Keratinocyte (primary cell): ENCODE data around the gene GCHFR. TPM values are rescaled to one million over a fixed set of nuclear protein-coding genes. Genes with fewer than 3 reads are reported as not detected.

ENCODE experiments used
- DNase-seq: peaks from one replicate; pipeline ENCODE4 v3.0.0-alpha.2; 2011; ENCODE audit warnings: low read depth, missing footprints, low spot score
- FAIRE-seq: peaks from 2 replicates; lab custom pipeline; 2011; peaks lifted over from hg19 to GRCh38; lab: Jason Lieb, UNC
- H2AFZ ChIP-seq: 2 replicates; pipeline ENCODE4 v1.6.0; 2012; ENCODE audit warnings: low read length, control low read depth, inconsistent platforms; ENCODE audit not compliant: control insufficient read depth
- H3K27ac ChIP-seq: 2 replicates; pipeline ENCODE4 v1.5.1; 2011; ENCODE audit warnings: low read length; ENCODE audit not compliant: control insufficient read depth, insufficient read depth
- H3K27me3 ChIP-seq: 3 replicates; pipeline ENCODE4 v1.6.0; 2011; ENCODE audit warnings: low read length; ENCODE audit not compliant: control insufficient read depth, insufficient read depth; ENCODE audit errors: extremely low read depth
- H3K36me3 ChIP-seq, 2 experiments: 2 replicates in 1 of 2; 3 replicates in 1 of 2; pipeline ENCODE4 v1.5.1; 2011; ENCODE audit warnings: low read length in 2 of 2, mild to moderate bottlenecking in 1 of 2; ENCODE audit not compliant: control insufficient read depth in 2 of 2, insufficient read depth in 2 of 2; ENCODE audit errors: extremely low read depth in 1 of 2
- H3K4me1 ChIP-seq: 3 replicates; pipeline ENCODE4 v1.5.1; 2011; ENCODE audit warnings: low read length; ENCODE audit not compliant: control insufficient read depth, insufficient read depth; ENCODE audit errors: extremely low read depth
- H3K4me2 ChIP-seq: 3 replicates; pipeline ENCODE4 v1.6.0; 2011; ENCODE audit warnings: low read depth, low read length; ENCODE audit not compliant: control insufficient read depth, insufficient read depth; ENCODE audit errors: extremely low read depth
- H3K4me3 ChIP-seq, 3 experiments: fragments of 200-600 bp in 1 of 3; sonication (generic) in 1 of 3; 2 replicates in 2 of 3; 3 replicates in 1 of 3; pipeline ENCODE4 v1.5.1; 2011 to 2016; ENCODE audit warnings: low read length in 3 of 3, mild to moderate bottlenecking in 3 of 3, control low read depth in 2 of 3, inconsistent platforms in 1 of 3, low read depth in 1 of 3, mixed read lengths in 1 of 3, mixed run types in 1 of 3, moderate library complexity in 1 of 3; ENCODE audit not compliant: control insufficient read depth in 2 of 3, insufficient read depth in 2 of 3; ENCODE audit errors: extremely low read depth in 1 of 3
- H3K79me2 ChIP-seq: 2 replicates; pipeline ENCODE4 v1.6.0; 2012; ENCODE audit warnings: low read length; ENCODE audit not compliant: control insufficient read depth, insufficient read depth
- H3K9ac ChIP-seq: 3 replicates; pipeline ENCODE4 v1.6.0; 2011; ENCODE audit warnings: low read length; ENCODE audit not compliant: control insufficient read depth, insufficient read depth; ENCODE audit errors: extremely low read depth
- H3K9me1 ChIP-seq: 3 replicates; pipeline ENCODE4 v1.6.0; 2011; ENCODE audit warnings: low read length; ENCODE audit not compliant: control insufficient read depth, insufficient read depth; ENCODE audit errors: extremely low read depth
- H3K9me3 ChIP-seq: 2 replicates; pipeline ENCODE4 v1.5.1; 2012; ENCODE audit warnings: low read depth, low read length; ENCODE audit not compliant: control insufficient read depth
- H4K20me1 ChIP-seq: 3 replicates; pipeline ENCODE4 v1.6.0; 2011; ENCODE audit warnings: low read length; ENCODE audit not compliant: control insufficient read depth, insufficient read depth; ENCODE audit errors: extremely low read depth
- CTCF ChIP-seq, 3 experiments: IDR thresholded peaks in 1 of 3; conservative IDR thresholded peaks in 1 of 3; optimal IDR thresholded peaks in 1 of 3; 2 replicates in 2 of 3; 3 replicates in 1 of 3; pipeline versions ENCODE3 to v1.5.1; 2011; ENCODE audit warnings: low read length in 3 of 3, mild to moderate bottlenecking in 3 of 3, moderate library complexity in 2 of 3, control low read depth in 1 of 3, inconsistent platforms in 1 of 3; ENCODE audit not compliant: insufficient read depth in 2 of 3; ENCODE audit errors: extremely low read depth in 1 of 3
- EZH2 ChIP-seq: IDR thresholded peaks from one replicate; pipeline ENCODE4 v1.6.1; 2012; ENCODE audit warnings: inconsistent platforms, mild to moderate bottlenecking, low read length, moderate library complexity
- dilution Hi-C: fragments of 300-500 bp; cut with MboI; formaldehyde crosslinking; loops from one replicate; pipeline ENCODE4 v1.7.0; 2020; ENCODE audit warnings: low sequenced_read_pairs; ENCODE audit not compliant: extremely low pct_ligation_motif_present
- polyA plus RNA-seq, 5 experiments: library from polyadenylated mRNA; depleted of rRNA in 3 of 5; stranded (reverse) in 3 of 5; stranded (forward) in 1 of 5; unstranded in 1 of 5; fragments of >200 nt; gene quantifications; 1 replicate in 1 of 5; 2 replicates in 3 of 5; 3 replicates in 1 of 5; pipeline versions ENCODE4 v1.2.1 to v1.2.3, GENCODE V29; 2011 to 2012; ENCODE audit warnings: missing spikeins in 2 of 5, low read depth in 1 of 5, low replicate concordance in 1 of 5

The GCHFR gene
- polyA plus RNA-seq, 1 donor (not counting 4 experiments of a cell fraction or from before 2014, with no cell fraction given): 2.7 TPM

GRCh38 chr15:40743485-40743901 is 20.4 kb upstream of the GCHFR start:
- Histone ChIP-seq H3K9ac (peak overlapping the region; percentile 15), H4K20me1 (no peaks in the 10 kb centered on the region), H3K27ac (peak overlapping the region; percentile 66), H3K27me3 (no peaks in the 10 kb centered on the region), H3K9me3 (no peaks in the 10 kb centered on the region), H3K4me3 (no peak overlapping the region), H3K36me3 (peaks cover 30 to 45% of the 10 kb centered on the region in 2 experiments), H3K4me2 (peak overlapping the region; percentile 18), H3K4me1 (peaks cover 12% of the 10 kb centered on the region), H3K79me2 (no peaks in the 10 kb centered on the region), H3K9me1 (no peaks in the 10 kb centered on the region), H2AFZ (no peak overlapping the region)
- peak; percentile 17 for FAIRE-seq
- no peak for TF ChIP-seq EZH2
- no peak for TF ChIP-seq CTCF (optimal IDR thresholded peaks at IDR 0.05 in 1 of 3, IDR thresholded peaks at IDR 0.05 in 1 of 3, conservative IDR thresholded peaks at IDR 0.05 in 1 of 3; ENCODE audit: extremely low read depth in 1 of 3, insufficient read depth in 2 of 3, low read length in 3 of 3)
- dilution Hi-C loops: no loop called here
- DNase-seq: no peak

- H3K9ac ChIP-seq: peak overlapping the region; percentile 15
- peak overlapping the region; percentile 18 for H3K4me2 ChIP-seq
- peak; percentile 36 for DNase-seq
- no peak overlapping the region for H2AFZ ChIP-seq
- H4K20me1 ChIP-seq: no peaks in the 10 kb centered on the region
- TF ChIP-seq EZH2: no peak
- TF ChIP-seq CTCF (optimal IDR thresholded peaks at IDR 0.05 in 1 of 3, IDR thresholded peaks at IDR 0.05 in 1 of 3, conservative IDR thresholded peaks at IDR 0.05 in 1 of 3; ENCODE audit: extremely low read depth in 1 of 3, insufficient read depth in 2 of 3, low read length in 3 of 3): peak in 1 of 3 experiments; percentile 20
- H3K36me3 ChIP-seq: peaks cover 29 to 46% of the 10 kb centered on the region in 2 experiments
- no peaks in the 10 kb centered on the region for H3K9me3 ChIP-seq
- H3K27ac ChIP-seq: peak overlapping the region; percentile 66
- no peaks in the 10 kb centered on the region for H3K27me3 ChIP-seq
- no peak overlapping the region for H3K4me3 ChIP-seq
- no peak for FAIRE-seq
- peaks cover 12% of the 10 kb centered on the region for H3K4me1 ChIP-seq
- H3K9me1 ChIP-seq: no peaks in the 10 kb centered on the region
- H3K79me2 ChIP-seq: no peaks in the 10 kb centered on the region
- dilution Hi-C loops: no loop called here
Observed at GRCh38 chr15:40743921-40744814, 19.7 kb upstream of the GCHFR start.
